Activated naive CD4-positive, alpha-beta T cell treated with anti-CD3 and anti-CD28 coated beads, Interleukin-2, amount 50 U/mL, for 24 hours (primary cell): ENCODE results near the gene AGO3.
"Not testable (repeated sequence)": the region's sequence is repeated elsewhere in the genome, so short reads cannot be mapped to it uniquely, and the experiment has no call there.

ENCODE experiments used
- H3K27ac Mint-ChIP-seq: one replicate; pipeline ENCODE4 v1.8.0; 2021; ENCODE audit warnings: mild to moderate bottlenecking, mixed read lengths
- H3K27me3 Mint-ChIP-seq: one replicate; pipeline ENCODE4 v1.8.0; 2021; ENCODE audit warnings: mixed read lengths
- H3K36me3 Mint-ChIP-seq: one replicate; pipeline ENCODE4 v1.8.0; 2021; ENCODE audit warnings: mixed read lengths
- H3K4me1 Mint-ChIP-seq: one replicate; pipeline ENCODE4 v1.8.0; 2021; ENCODE audit warnings: mixed read lengths
- H3K4me3 Mint-ChIP-seq: one replicate; pipeline ENCODE4 v1.8.0; 2021; ENCODE audit warnings: mild to moderate bottlenecking, mixed read lengths
- H3K9me3 Mint-ChIP-seq: one replicate; pipeline ENCODE4 v1.8.0; 2021; ENCODE audit warnings: mixed read lengths

Gene AGO3

DNA sequence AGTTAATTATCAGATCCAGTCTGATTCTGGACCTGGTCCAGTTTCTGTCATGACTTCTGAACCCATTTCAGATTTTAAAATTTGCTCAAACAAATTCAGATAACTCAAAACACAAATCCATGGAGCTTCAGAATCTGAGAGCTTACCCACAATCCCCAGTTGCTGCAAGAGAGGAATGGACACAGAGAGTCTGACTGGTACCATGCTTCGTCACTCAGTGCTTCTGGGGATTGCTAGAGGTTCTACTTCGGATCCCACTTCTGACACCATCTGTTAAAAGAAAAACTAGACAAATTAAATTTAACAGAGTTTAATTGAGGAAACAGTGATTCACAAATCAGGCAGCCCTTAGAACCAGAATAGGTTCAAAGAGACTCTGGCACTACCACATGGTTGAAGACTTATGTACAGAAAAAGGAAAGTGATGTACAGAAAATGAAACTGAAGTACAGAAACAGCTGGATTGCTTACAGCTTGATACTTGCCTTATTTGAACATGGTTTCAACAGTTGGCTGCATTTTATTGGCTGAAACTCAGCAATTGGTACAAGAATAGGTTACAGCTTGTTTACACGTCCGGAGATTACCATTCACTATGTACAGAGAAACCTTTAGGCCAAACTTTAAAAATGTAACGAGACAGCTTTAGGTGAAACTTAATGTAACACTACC is 92.3 kb downstream of the AGO3 start:
- H3K27me3 Mint-ChIP-seq, result no peaks in the 10 kb centered on the region
- no peak overlapping the region for H3K4me3 Mint-ChIP-seq
- no peaks in the 10 kb centered on the region for H3K9me3 Mint-ChIP-seq
- H3K36me3 Mint-ChIP-seq, result peaks cover 23% of the 10 kb centered on the region
- H3K4me1 Mint-ChIP-seq, result peaks cover 7% of the 10 kb centered on the region
- no peak overlapping the region for H3K27ac Mint-ChIP-seq

DNA sequence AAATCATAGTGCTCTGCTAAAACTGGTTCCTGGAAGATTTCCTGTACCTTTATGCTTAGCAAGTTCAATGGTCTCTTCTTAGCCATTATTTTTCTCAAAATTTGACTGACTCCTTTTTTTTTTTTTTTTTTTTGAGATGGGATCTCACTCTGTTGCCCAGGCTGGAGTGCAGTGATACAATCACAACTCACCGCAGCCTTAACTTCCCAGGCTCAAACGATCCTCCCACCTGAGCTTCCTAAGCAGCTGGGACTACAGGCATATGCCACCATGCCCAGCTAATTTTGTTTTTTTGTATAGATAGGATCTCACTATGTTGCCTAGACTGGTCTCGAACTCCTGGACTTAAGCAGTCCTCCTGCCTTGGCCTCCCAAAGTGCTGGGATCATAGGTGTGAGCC is 93.1 kb downstream of the AGO3 start:
- not testable (repeated sequence) for H3K27me3 Mint-ChIP-seq, H3K9me3 Mint-ChIP-seq, H3K4me1 Mint-ChIP-seq, H3K4me3 Mint-ChIP-seq
- Mint-ChIP-seq H3K36me3 (peaks cover 25% of the 10 kb centered on the region), H3K27ac (peak overlapping the region; percentile 86)

DNA sequence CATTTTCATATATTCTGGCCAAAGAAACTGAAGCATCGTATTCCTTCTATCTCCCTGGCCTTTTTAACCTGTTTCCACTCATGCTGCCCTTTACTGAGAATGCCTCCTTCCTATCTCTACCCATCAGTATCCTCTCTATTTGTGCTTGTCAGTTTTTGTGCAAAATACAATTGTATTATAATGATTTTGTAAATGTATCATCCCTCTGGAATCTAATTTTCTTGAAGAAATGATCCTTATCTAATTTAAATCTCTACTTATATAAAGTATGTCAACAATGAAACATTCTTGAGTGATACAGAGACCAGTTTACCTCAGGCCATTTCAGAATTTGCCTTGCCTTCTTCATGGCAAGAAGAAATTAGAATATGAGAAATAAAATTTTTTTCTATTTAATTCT is 93.9 kb downstream of the AGO3 start:
- Mint-ChIP-seq H3K4me1 (peaks cover 7% of the 10 kb centered on the region), H3K27ac (no peak overlapping the region), H3K9me3 (no peaks in the 10 kb centered on the region), H3K4me3 (no peak overlapping the region), H3K27me3 (no peaks in the 10 kb centered on the region), H3K36me3 (peaks cover 24% of the 10 kb centered on the region)

DNA sequence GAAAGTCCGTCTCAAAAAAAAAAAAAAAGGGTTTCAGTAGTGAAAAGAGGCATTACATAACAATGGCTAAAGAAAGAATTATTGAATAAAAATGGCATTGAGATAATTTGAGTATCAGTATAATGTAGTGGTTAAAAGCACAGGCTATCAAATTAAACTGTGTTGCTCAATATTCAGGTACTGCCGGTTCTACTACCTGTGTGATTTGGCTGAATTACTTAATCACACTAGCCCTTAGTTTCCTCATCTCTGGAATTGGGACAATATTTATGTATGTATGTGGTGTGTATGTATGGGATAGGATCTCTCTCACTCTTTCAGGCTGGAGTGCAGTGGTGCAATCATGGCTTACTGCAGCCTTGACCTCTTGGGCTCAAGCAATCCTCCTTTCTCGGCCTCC is 96.9 kb downstream of the AGO3 start:
- H3K27me3 Mint-ChIP-seq, result no peaks in the 10 kb centered on the region
- H3K9me3 Mint-ChIP-seq, result no peaks in the 10 kb centered on the region
- peaks cover 7% of the 10 kb centered on the region for H3K4me1 Mint-ChIP-seq
- H3K4me3 Mint-ChIP-seq, result no peak overlapping the region
- peaks cover 32% of the 10 kb centered on the region for H3K36me3 Mint-ChIP-seq
- no peak overlapping the region for H3K27ac Mint-ChIP-seq

GRCh38 chr1:36031441-36031840 is 100.5 kb downstream of the AGO3 start:
- H3K9me3 Mint-ChIP-seq, result no peaks in the 10 kb centered on the region
- H3K4me1 Mint-ChIP-seq, result no peaks in the 10 kb centered on the region
- no peaks in the 10 kb centered on the region for H3K27me3 Mint-ChIP-seq
- no peak overlapping the region for H3K27ac Mint-ChIP-seq
- H3K4me3 Mint-ChIP-seq, result no peak overlapping the region
- H3K36me3 Mint-ChIP-seq, result peaks cover 24% of the 10 kb centered on the region

DNA sequence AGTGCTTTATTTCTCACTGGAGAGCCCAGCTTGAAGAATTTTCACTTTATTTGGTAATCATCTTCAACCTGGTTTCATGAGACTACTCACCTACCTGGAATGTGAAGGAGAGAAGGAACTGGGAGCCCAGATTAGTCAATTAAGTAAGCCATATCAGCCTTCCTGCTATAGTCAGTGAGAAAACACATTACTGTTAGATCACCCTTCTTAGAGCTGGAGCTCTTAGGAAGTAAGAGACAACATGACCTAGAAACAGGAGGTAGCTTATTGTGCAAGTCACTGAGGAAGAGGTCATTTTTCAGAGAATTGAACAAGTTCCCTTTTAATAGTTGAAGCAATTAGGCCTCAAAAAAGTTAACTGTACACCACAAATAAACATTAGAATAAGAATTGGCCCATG is 103.8 kb downstream of the AGO3 start:
- Mint-ChIP-seq H3K27me3 (no peaks in the 10 kb centered on the region), H3K4me3 (no peak overlapping the region), H3K4me1 (no peaks in the 10 kb centered on the region), H3K36me3 (peaks cover 13% of the 10 kb centered on the region), H3K9me3 (no peaks in the 10 kb centered on the region), H3K27ac (no peak overlapping the region)

GRCh38 chr1:36035154-36035553 is 104.2 kb downstream of the AGO3 start:
- Mint-ChIP-seq H3K36me3 (peaks cover 14% of the 10 kb centered on the region), H3K27me3 (no peaks in the 10 kb centered on the region), H3K27ac (no peak overlapping the region), H3K4me3 (no peak overlapping the region), H3K9me3 (no peaks in the 10 kb centered on the region), H3K4me1 (no peaks in the 10 kb centered on the region)

GRCh38 chr1:36040238-36040637 is 109.3 kb downstream of the AGO3 start:
- H3K9me3 Mint-ChIP-seq, result no peaks in the 10 kb centered on the region
- H3K27ac Mint-ChIP-seq, result no peak overlapping the region
- no peaks in the 10 kb centered on the region for H3K27me3 Mint-ChIP-seq
- H3K36me3 Mint-ChIP-seq, result peaks cover 12% of the 10 kb centered on the region
- H3K4me1 Mint-ChIP-seq, result no peaks in the 10 kb centered on the region
- H3K4me3 Mint-ChIP-seq, result no peak overlapping the region

GRCh38 chr1:36051821-36052220 is 120.9 kb downstream of the AGO3 start:
- Mint-ChIP-seq H3K27ac (no peak overlapping the region), H3K9me3 (no peaks in the 10 kb centered on the region), H3K4me1 (no peaks in the 10 kb centered on the region), H3K36me3 (peaks cover 27% of the 10 kb centered on the region), H3K4me3 (no peak overlapping the region), H3K27me3 (no peaks in the 10 kb centered on the region)

DNA sequence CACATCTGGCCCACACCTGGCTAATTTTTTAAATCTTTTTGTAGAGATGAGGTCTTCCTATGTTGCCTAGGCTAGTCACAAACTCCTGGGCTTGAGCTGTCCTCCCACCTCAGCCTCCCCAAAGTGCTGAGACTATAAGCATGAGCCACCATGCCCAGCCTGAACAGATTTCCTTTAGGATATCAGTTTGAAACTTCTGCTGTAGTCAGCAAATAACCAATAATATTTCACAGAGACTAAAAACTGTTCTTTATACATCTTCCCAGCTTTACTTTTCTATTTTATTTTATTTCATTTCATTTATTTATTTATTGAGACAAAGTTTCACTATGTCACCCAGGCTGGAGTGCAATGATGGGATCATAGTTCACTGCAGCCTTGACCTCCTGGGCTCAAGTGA is 123.1 kb downstream of the AGO3 start:
- Mint-ChIP-seq H3K27me3 (no peaks in the 10 kb centered on the region), H3K36me3 (peaks cover 16% of the 10 kb centered on the region), H3K27ac (no peak overlapping the region), H3K9me3 (no peaks in the 10 kb centered on the region), H3K4me3 (no peak overlapping the region), H3K4me1 (no peaks in the 10 kb centered on the region)

DNA sequence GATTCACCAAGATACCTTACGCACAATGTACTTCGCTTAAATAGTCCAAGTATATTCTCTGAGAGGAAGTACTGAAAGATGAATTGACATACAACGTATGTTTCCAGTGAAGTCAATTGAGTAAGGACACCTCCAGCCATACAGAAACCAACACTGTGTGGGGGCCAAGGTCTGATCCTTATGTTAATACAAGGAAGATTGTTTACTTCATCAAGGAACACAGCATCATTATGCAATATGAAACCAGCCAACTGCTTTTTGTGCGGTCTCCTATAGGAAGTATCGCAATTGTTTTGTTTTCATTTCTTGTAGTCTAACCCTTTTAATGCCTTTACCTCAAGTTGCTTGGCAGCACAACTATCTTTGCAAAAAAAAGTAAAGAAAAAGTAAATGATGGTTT is 124.8 kb downstream of the AGO3 start:
- no peaks in the 10 kb centered on the region for H3K4me1 Mint-ChIP-seq
- H3K4me3 Mint-ChIP-seq, result no peak overlapping the region
- peaks cover 15% of the 10 kb centered on the region for H3K36me3 Mint-ChIP-seq
- no peak overlapping the region for H3K27ac Mint-ChIP-seq
- H3K27me3 Mint-ChIP-seq, result no peaks in the 10 kb centered on the region
- H3K9me3 Mint-ChIP-seq, result no peaks in the 10 kb centered on the region

GRCh38 chr1:36062315-36062714 is 131.4 kb downstream of the AGO3 start:
- no peaks in the 10 kb centered on the region for H3K27me3 Mint-ChIP-seq
- H3K9me3 Mint-ChIP-seq, result no peaks in the 10 kb centered on the region
- peaks cover 3% of the 10 kb centered on the region for H3K36me3 Mint-ChIP-seq
- no peaks in the 10 kb centered on the region for H3K4me1 Mint-ChIP-seq
- no peak overlapping the region for H3K27ac Mint-ChIP-seq
- no peak overlapping the region for H3K4me3 Mint-ChIP-seq

- Mint-ChIP-seq H3K36me3 (peaks cover 1% of the 10 kb centered on the region), H3K4me3 (no peak overlapping the region), H3K9me3 (no peaks in the 10 kb centered on the region), H3K4me1 (no peaks in the 10 kb centered on the region), H3K27ac (no peak overlapping the region), H3K27me3 (no peaks in the 10 kb centered on the region)
These were observed 137.0 kb downstream of the AGO3 start for GRCh38 chr1:36067871-36068270.

DNA sequence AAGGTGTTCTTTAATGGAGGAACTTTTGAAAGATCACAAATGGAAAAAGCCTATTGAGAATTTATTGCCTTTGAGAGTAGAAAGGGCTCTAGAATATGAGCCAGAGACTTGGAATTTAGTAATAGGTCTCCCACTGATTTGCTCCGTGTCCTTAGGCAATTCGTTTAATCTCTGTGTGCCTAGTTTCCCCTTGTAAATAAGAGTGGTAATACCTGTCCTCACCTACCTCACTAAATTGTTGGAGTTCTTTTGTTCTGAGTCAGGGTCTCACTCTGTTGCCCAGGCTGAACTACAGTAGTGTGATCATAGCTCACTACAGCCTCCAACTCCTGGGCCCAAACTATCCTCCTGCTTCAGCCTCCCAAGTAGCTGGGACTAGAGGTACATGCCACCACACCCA is 138.0 kb downstream of the AGO3 start:
- Mint-ChIP-seq H3K9me3 (no peaks in the 10 kb centered on the region), H3K4me1 (no peaks in the 10 kb centered on the region), H3K27me3 (no peaks in the 10 kb centered on the region), H3K36me3 (peaks cover 1% of the 10 kb centered on the region), H3K4me3 (no peak overlapping the region), H3K27ac (no peak overlapping the region)

DNA sequence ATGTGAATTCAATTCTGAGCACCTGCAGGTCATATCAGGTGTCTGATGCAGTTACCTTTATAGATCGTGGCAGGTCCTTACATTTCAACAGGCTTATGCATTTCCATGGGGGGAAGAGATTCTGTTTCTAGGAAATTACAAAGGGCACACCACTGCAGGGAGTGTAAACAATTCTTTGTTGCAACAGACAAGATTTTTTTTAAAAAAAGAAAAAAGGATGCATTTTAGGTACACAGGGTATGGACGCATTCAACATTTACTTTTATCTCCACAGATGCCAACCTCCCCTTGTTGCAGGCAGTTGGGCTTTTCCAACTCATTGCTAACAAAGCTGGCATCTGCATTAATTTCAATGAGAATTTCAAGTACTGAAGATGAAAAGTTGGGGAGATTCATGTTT is 139.4 kb downstream of the AGO3 start:
- Mint-ChIP-seq H3K9me3 (no peaks in the 10 kb centered on the region), H3K36me3 (no peaks in the 10 kb centered on the region), H3K4me1 (no peaks in the 10 kb centered on the region), H3K4me3 (no peak overlapping the region), H3K27me3 (no peaks in the 10 kb centered on the region), H3K27ac (no peak overlapping the region)

- Mint-ChIP-seq H3K4me1 (no peaks in the 10 kb centered on the region), H3K27me3 (peaks cover 5% of the 10 kb centered on the region), H3K36me3 (no peaks in the 10 kb centered on the region), H3K9me3 (no peaks in the 10 kb centered on the region), H3K27ac (no peak overlapping the region), H3K4me3 (no peak overlapping the region)
These were observed 146.2 kb downstream of the AGO3 start for GRCh38 chr1:36076979-36077573.

DNA sequence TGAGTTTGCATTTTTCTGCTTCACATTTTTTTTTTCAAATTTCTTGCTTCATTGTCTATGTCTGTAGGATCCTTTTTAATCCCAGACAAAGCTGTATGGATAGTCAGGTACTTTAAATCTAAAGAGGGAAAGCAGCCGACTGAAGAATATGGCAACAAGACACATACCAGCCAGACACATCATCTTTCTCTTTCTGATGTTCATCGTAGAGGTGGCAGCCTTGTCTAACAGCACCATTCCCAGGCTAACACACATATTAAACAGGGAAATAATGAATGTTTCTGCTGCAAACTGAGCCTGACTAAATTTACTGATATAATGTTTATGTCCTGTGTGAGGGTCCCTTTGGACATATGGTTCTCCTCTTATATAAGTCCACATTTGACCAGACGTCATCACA is 149.3 kb downstream of the AGO3 start:
- Mint-ChIP-seq H3K4me3 (no peak overlapping the region), H3K36me3 (no peaks in the 10 kb centered on the region), H3K9me3 (no peaks in the 10 kb centered on the region), H3K27me3 (peaks cover 16% of the 10 kb centered on the region), H3K27ac (no peak overlapping the region), H3K4me1 (no peaks in the 10 kb centered on the region)
